NCI-H2196 treated with DMSO at 0.1 percent for 48 hours (cell line): ENCODE data around the gene KCNIP1.

Source experiments
- DNase-seq: peaks from one replicate; lab custom pipeline; 2025; ENCODE audit not compliant: unreplicated experiment; lab: John Stamatoyannopoulos, UW

The KCNIP1 gene

GRCh38 chr5:170503990-170504596 is at the start of gene KCNIP1:
KCNIP1 (plus strand) TSS chr5:170504020.
- no peak for DNase-seq

- no peak for DNase-seq
Observed at GRCh38 chr5:170463426-170463825, 40.4 kb upstream of the KCNIP1 start.

GRCh38 chr5:170464280-170465127 is 39.3 kb upstream of the KCNIP1 start:
- DNase-seq: no peak

GRCh38 chr5:170466553-170466952 is 37.3 kb upstream of the KCNIP1 start:
- DNase-seq: no peak

GRCh38 chr5:170466988-170467707 is 36.7 kb upstream of the KCNIP1 start:
- no peak for DNase-seq

GRCh38 chr5:170468633-170469285 is 35.1 kb upstream of the KCNIP1 start:
- DNase-seq: no peak

GRCh38 chr5:170469414-170469813 is 34.4 kb upstream of the KCNIP1 start:
- no peak for DNase-seq

GRCh38 chr5:170470275-170470674 is 33.5 kb upstream of the KCNIP1 start:
- DNase-seq: no peak

GRCh38 chr5:170470808-170471404 is 32.9 kb upstream of the KCNIP1 start:
- DNase-seq: no peak

- no peak for DNase-seq
Observed at GRCh38 chr5:170471551-170472178, 32.2 kb upstream of the KCNIP1 start.

- DNase-seq: no peak
Observed at GRCh38 chr5:170473642-170474041, 30.2 kb upstream of the KCNIP1 start.

GRCh38 chr5:170474489-170475274 is 29.1 kb upstream of the KCNIP1 start:
- no peak for DNase-seq

- no peak for DNase-seq
Observed at GRCh38 chr5:170475294-170476000, 28.4 kb upstream of the KCNIP1 start.

GRCh38 chr5:170476704-170477103 is 27.1 kb upstream of the KCNIP1 start:
- DNase-seq: no peak

GRCh38 chr5:170477906-170478305 is 25.9 kb upstream of the KCNIP1 start:
- no peak for DNase-seq

GRCh38 chr5:170478306-170478705 is 25.5 kb upstream of the KCNIP1 start:
- DNase-seq: no peak

- no peak for DNase-seq
Observed at GRCh38 chr5:170479484-170479883, 24.3 kb upstream of the KCNIP1 start.

GRCh38 chr5:170480260-170480659 is 23.6 kb upstream of the KCNIP1 start:
- DNase-seq: no peak

- no peak for DNase-seq
Observed at GRCh38 chr5:170481849-170482248, 22.0 kb upstream of the KCNIP1 start.
